ENCODE measurements around the gene HECA. TPM values are rescaled to one million over a fixed set of nuclear protein-coding genes. Genes with fewer than 3 reads are reported as not detected.

HECA gene
- total and polyA plus RNA-seq, 2 experiments from 2014 or later = 8.7 to 24.4 TPM

DNA sequence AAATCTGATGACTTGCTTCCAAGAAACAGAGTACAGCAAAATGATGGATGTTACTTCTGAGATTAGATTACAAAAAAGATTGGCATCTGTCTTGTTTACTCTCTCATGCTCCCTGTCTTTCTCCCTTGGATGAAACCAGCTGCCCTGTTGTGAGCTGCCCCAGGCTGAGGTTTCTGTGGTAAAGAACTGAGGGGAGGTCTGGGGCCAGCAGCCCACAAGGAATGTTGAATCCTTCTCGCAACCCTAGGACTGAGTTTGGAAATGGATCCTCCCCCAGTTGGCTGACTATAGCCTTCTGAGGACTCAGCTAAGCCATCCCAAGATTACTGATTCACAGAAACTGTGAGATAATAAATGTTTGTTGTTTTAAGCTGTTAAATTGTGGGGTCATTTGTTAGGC is 5.6 kb upstream of the HECA start:
- DNase-seq (ENCODE audit: low read depth in 1 of 2, low spot score in 1 of 2) = peak in 1 of 2 donors; percentile 83
- Histone ChIP-seq H3K9me3 (ENCODE audit: low read depth) (no peaks in the 10 kb centered on the region), H3K4me3 (no peak overlapping the region), H3K4me1 (ENCODE audit: low read depth) (no peaks in the 10 kb centered on the region), H3K36me3 (no peaks in the 10 kb centered on the region), H3K27ac (no peak overlapping the region), H3K27me3 (no peaks in the 10 kb centered on the region)
- TF ChIP-seq, protein P1, sequence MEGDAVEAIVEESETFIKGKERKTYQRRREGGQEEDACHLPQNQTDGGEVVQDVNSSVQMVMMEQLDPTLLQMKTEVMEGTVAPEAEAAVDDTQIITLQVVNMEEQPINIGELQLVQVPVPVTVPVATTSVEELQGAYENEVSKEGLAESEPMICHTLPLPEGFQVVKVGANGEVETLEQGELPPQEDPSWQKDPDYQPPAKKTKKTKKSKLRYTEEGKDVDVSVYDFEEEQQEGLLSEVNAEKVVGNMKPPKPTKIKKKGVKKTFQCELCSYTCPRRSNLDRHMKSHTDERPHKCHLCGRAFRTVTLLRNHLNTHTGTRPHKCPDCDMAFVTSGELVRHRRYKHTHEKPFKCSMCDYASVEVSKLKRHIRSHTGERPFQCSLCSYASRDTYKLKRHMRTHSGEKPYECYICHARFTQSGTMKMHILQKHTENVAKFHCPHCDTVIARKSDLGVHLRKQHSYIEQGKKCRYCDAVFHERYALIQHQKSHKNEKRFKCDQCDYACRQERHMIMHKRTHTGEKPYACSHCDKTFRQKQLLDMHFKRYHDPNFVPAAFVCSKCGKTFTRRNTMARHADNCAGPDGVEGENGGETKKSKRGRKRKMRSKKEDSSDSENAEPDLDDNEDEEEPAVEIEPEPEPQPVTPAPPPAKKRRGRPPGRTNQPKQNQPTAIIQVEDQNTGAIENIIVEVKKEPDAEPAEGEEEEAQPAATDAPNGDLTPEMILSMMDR (IDR thresholded peaks at IDR 0.05; ENCODE audit: low read depth, low read length) = no peak

DNA sequence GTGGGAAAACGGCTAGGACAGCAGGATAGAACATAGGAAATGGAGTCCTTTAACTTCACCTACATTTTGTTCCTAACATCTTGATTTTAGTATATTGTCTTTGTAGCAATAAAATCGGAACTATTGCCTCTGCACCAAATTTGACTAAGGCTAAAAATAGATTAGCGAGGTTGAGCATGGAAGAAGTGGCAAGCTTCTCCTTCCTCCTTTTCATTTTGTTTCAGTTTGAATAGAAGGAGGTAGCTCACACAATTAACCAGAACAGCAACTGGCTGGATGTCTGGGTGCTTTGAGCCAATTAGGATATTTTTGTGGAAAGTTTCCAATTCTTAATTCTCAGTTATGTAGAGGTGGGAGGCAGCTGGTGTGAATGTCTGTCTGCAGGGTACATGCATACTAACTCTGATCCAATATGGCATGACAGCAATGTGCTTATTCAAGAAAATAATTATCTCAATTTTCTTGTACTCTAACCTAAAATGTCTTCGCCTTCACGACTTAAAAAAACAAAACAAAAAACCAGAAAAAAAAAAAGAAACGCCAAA is 3.1 kb upstream of the HECA start:
- no peak overlapping the region for H3K4me3 ChIP-seq
- TF ChIP-seq, protein P1 (IDR thresholded peaks at IDR 0.05; ENCODE audit: low read depth, low read length) = no peak
- no peaks in the 10 kb centered on the region for H3K36me3 ChIP-seq
- no peak overlapping the region for H3K27ac ChIP-seq
- no peaks in the 10 kb centered on the region for H3K27me3 ChIP-seq
- DNase-seq (ENCODE audit: low read depth in 1 of 2, low spot score in 1 of 2) = no peak
- H3K4me1 ChIP-seq (ENCODE audit: low read depth) = peaks cover 7% of the 10 kb centered on the region
- H3K9me3 ChIP-seq (ENCODE audit: low read depth) = no peaks in the 10 kb centered on the region

DNA sequence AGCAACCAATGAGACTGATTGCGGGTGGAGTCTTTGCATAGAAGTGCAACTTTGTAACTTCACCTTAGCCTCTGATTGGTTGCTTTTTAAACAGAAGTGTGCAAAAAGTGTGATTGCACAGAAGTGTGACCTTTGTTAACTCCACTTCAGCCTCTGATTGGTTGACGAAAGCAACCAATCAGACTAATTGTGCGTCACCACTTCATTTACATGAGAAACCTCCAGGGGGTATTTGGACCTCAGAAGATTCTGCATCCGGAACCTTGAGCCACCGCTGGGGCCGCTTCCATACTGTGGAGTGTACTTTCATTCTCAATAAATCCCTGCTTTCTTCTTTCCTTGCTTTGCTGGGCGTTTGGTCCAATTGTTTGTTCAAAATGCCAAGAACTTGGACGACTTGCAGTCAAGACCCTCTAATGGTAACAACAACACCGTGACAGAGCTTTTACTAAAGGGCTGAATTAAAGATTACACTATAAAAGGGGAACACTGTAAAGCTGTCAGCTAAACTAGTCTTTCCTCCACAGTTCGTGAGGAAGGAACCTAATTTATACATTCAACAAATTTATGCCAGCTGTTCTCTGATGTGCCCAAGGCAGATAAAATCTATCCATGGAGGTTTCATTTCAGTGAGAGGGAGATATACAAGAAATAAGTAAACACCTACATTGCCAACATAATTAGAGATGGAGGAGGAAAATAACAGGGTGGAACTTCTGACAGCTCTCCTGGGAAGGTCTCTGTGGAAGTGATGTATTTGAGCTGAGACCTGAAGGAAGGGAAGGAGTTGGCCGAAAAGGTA is 1.4 kb upstream of the HECA start:
- Histone ChIP-seq H3K36me3 (no peaks in the 10 kb centered on the region), H3K4me3 (no peak overlapping the region), H3K4me1 (ENCODE audit: low read depth) (peaks cover 19% of the 10 kb centered on the region), H3K27me3 (no peaks in the 10 kb centered on the region), H3K9me3 (ENCODE audit: low read depth) (no peaks in the 10 kb centered on the region), H3K27ac (no peak overlapping the region)
- TF ChIP-seq, protein P1 (IDR thresholded peaks at IDR 0.05; ENCODE audit: low read depth, low read length) = no peak
- DNase-seq (ENCODE audit: low read depth in 1 of 2, low spot score in 1 of 2) = no peak

DNA sequence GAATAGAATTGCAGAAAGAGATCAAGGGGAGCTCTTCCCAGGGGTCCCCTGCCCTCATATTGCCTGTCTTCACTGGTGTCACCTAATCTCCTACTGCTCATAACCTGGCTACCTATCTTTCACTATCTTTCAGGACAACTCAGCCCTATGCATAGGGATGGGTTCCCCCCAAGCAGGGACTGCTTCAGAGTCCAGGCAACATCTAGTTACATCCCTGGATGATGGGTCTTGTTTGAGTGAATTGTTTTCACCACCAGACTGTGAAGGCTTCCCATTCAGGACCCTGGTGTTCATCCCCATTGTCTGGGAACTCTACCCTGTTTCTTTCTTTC is 850 bp upstream of the HECA start:
- Histone ChIP-seq H3K27me3 (no peaks in the 10 kb centered on the region), H3K4me1 (ENCODE audit: low read depth) (peaks cover 19% of the 10 kb centered on the region), H3K9me3 (ENCODE audit: low read depth) (no peaks in the 10 kb centered on the region), H3K4me3 (no peak overlapping the region), H3K36me3 (no peaks in the 10 kb centered on the region), H3K27ac (no peak overlapping the region)
- TF ChIP-seq, protein P1 (IDR thresholded peaks at IDR 0.05; ENCODE audit: low read depth, low read length) = no peak
- no peak for DNase-seq (ENCODE audit: low read depth in 1 of 2, low spot score in 1 of 2)

DNA sequence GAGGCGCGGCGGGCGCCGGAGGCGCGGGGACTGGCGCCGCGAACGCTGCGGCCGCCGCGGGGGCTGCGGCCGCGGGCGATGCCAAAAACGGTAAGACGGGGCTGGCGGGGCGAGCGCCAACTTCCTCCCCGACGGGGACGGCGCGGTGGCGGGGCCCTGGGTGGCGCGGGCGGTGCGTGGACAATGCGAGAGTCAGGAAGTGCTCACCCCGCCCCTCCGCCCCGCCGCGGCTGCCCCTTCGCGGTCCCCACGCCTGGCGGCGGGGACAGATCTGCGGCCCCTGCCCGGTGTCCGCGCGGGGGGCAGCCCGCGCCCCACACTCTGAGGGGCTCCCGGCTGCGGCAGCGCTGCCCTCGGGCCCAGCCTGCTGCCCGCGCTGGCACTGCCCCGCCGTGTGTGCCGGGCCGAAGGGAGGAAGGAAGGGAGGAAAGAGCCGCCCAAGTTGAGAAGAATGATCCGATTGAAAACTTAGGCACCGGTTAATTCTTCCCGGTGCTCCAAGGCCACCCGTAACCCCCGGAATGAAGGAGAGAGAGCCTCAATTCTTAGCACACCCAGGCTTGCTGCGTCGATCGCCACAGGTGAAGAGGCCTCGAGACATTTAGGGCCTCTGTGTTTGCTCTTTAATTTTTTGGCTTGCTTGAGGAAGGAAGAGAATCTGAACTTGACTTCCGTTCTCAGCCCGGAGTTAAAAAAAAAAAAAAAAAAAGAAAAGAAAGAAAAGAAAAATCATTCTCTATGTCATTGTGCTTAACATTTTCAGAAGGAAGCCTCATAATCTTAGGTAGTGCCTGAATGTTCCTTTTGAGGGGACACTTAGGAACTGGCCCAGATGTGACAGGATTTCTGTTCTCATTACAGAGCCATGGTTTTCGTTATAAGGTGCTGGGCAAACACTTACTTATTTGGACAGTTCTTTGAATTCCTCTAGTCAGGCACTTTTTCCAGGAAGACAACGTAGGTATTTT is 982 bp downstream of the HECA start:
- H3K27ac ChIP-seq = peak overlapping the region; percentile 34
- peaks cover 19% of the 10 kb centered on the region for H3K4me1 ChIP-seq (ENCODE audit: low read depth)
- TF ChIP-seq, protein P1 (IDR thresholded peaks at IDR 0.05; ENCODE audit: low read depth, low read length) = no peak
- H3K27me3 ChIP-seq = no peaks in the 10 kb centered on the region
- H3K9me3 ChIP-seq (ENCODE audit: low read depth) = no peaks in the 10 kb centered on the region
- H3K4me3 ChIP-seq = peak overlapping the region; percentile 87
- no peaks in the 10 kb centered on the region for H3K36me3 ChIP-seq
- DNase-seq (ENCODE audit: low read depth in 1 of 2, low spot score in 1 of 2) = peak; percentile 29 to 34

Data from cardiac muscle cell (in vitro differentiated cells and primary cell).